IMR-90 (cell line): Measurements from ENCODE around the gene SLC25A25. TPM values are rescaled to one million over a fixed set of nuclear protein-coding genes. Genes with fewer than 3 reads are reported as not detected.

ENCODE experiments used
- ATAC-seq: fragments of 200-7000 bp; cut with Tn5 transposase; 2 replicates; pipeline ENCODE4 v1.9.1; 2020; ENCODE audit warnings: low read depth, mild to moderate bottlenecking, moderate library complexity
- BruUV-seq: library from RNA; stranded (reverse); fragments of 400-500 nt; replicated peaks from 2 replicates; lab custom pipeline; 2021; lab: Mats Ljungman, UMichigan
- CTCF ChIA-PET: fragments of 300-600 bp; formaldehyde crosslinking; extraction: SDS; loops from one replicate; lab custom pipeline; 2021; ENCODE audit warnings: antibody characterized with exemption; lab: Yijun Ruan, JAX
- POLR2A ChIA-PET: fragments of 300-600 bp; sonication (Branson Sonifier 250); formaldehyde crosslinking; loops from one replicate; lab custom pipeline; 2022; ENCODE audit warnings: antibody characterized with exemption; ENCODE audit not compliant: unreplicated experiment; lab: Charles Lee
- DNase-seq: peaks from one replicate; pipeline ENCODE4 v3.0.0; 2013
- H2AFZ ChIP-seq: replicated peaks from 2 replicates; pipeline ENCODE3; 2013; ENCODE audit warnings: low read length, mild to moderate bottlenecking; ENCODE audit not compliant: poor library complexity
- H2AK5ac ChIP-seq: 2 replicates; pipeline ENCODE4 v1.6.1; 2013; ENCODE audit warnings: low read depth, low read length, inconsistent platforms
- H2AK9ac ChIP-seq: replicated peaks from 2 replicates; pipeline ENCODE3; 2013; ENCODE audit warnings: mild to moderate bottlenecking, low read depth, low read length, moderate library complexity; ENCODE audit not compliant: poor library complexity
- H2BK120ac ChIP-seq: 2 replicates; pipeline ENCODE4 v1.6.1; 2013; ENCODE audit warnings: low read depth, low read length, inconsistent platforms
- H2BK15ac ChIP-seq: 3 replicates; pipeline ENCODE4 v1.6.1; 2013; ENCODE audit warnings: low read depth, low read length, inconsistent platforms
- H2BK20ac ChIP-seq: 2 replicates; pipeline ENCODE4 v1.6.1; 2013; ENCODE audit warnings: low read depth, mild to moderate bottlenecking, inconsistent platforms, low read length, moderate library complexity
- H2BK5ac ChIP-seq: 2 replicates; pipeline ENCODE4 v1.6.1; 2013; ENCODE audit warnings: mild to moderate bottlenecking, low read depth, low read length, inconsistent platforms; ENCODE audit not compliant: poor library complexity, severe bottlenecking
- H3K14ac ChIP-seq: replicated peaks from 2 replicates; pipeline ENCODE4 v1.6.1; 2013; ENCODE audit warnings: low read depth, low read length, inconsistent platforms
- H3K18ac ChIP-seq: 2 replicates; pipeline ENCODE4 v1.6.1; 2013; ENCODE audit warnings: low read depth, low read length, control low read depth
- H3K23ac ChIP-seq: 2 replicates; pipeline ENCODE4 v1.6.1; 2013; ENCODE audit warnings: low read depth, low read length, inconsistent platforms
- H3K27ac ChIP-seq: 2 replicates; pipeline ENCODE4 v1.5.1; 2013; ENCODE audit warnings: mild to moderate bottlenecking, control low read depth, low read length; ENCODE audit not compliant: insufficient read depth
- H3K27me3 ChIP-seq: 2 replicates; pipeline ENCODE4 v1.6.1; 2013; ENCODE audit warnings: low read length; ENCODE audit not compliant: control insufficient read depth, insufficient read depth
- H3K36me3 ChIP-seq: 2 replicates; pipeline ENCODE4 v1.6.1; 2013; ENCODE audit warnings: low read length, mixed read lengths; ENCODE audit not compliant: control insufficient read depth, insufficient read depth
- H3K4ac ChIP-seq: 2 replicates; pipeline ENCODE4 v1.6.1; 2013; ENCODE audit warnings: low read depth, low read length, inconsistent platforms
- H3K4me1 ChIP-seq: 2 replicates; pipeline ENCODE4 v1.6.1; 2013; ENCODE audit warnings: low read length, mixed read lengths; ENCODE audit not compliant: control insufficient read depth, insufficient read depth
- H3K4me2 ChIP-seq: 2 replicates; pipeline ENCODE4 v1.6.1; 2013; ENCODE audit warnings: low read depth, mild to moderate bottlenecking, control low read depth, low read length, moderate library complexity
- H3K4me3 ChIP-seq: 2 replicates; pipeline ENCODE4 v1.5.1; 2013; ENCODE audit warnings: low read depth, mild to moderate bottlenecking, control low read depth, low read length, moderate library complexity; ENCODE audit not compliant: insufficient read depth
- H3K56ac ChIP-seq: 2 replicates; pipeline ENCODE4 v1.6.1; 2013; ENCODE audit warnings: low read length, inconsistent platforms; ENCODE audit not compliant: insufficient read depth; ENCODE audit errors: extremely low read depth
- H3K79me1 ChIP-seq, 2 experiments: 2 replicates each; pipeline ENCODE4 v1.6.1; 2013; ENCODE audit warnings: low read length in 2 of 2, inconsistent platforms in 1 of 2, low read depth in 1 of 2
- H3K9ac ChIP-seq: 2 replicates; pipeline ENCODE4 v1.6.1; 2013; ENCODE audit warnings: low read depth, low read length, control low read depth
- H3K9me1 ChIP-seq: 2 replicates; pipeline ENCODE4 v1.6.1; 2013; ENCODE audit warnings: low read length, inconsistent platforms; ENCODE audit not compliant: insufficient read depth
- H3K9me3 ChIP-seq: 2 replicates; pipeline ENCODE4 v1.6.1; 2013; ENCODE audit warnings: low read length; ENCODE audit not compliant: control insufficient read depth, insufficient read depth
- H4K20me1 ChIP-seq: 2 replicates; pipeline ENCODE4 v1.6.1; 2013; ENCODE audit warnings: low read length, inconsistent platforms; ENCODE audit not compliant: insufficient read depth
- H4K5ac ChIP-seq: 2 replicates; pipeline ENCODE4 v1.6.1; 2013; ENCODE audit warnings: mild to moderate bottlenecking, low read depth, low read length, control low read depth
- H4K8ac ChIP-seq, 2 experiments: 2 replicates each; pipeline ENCODE4 v1.6.1; 2013; ENCODE audit warnings: low read depth in 2 of 2, low read length in 2 of 2, control low read depth in 1 of 2, inconsistent platforms in 1 of 2
- H4K91ac ChIP-seq: 2 replicates; pipeline ENCODE4 v1.6.1; 2013; ENCODE audit warnings: low read depth, low read length, inconsistent platforms; ENCODE audit not compliant: insufficient read depth
- BHLHE40 ChIP-seq: fragments of 150-350 bp; IDR thresholded peaks from 2 replicates; pipeline ENCODE4 v1.6.1; 2016; ENCODE audit warnings: mild to moderate bottlenecking, low read depth, low read length
- CEBPB ChIP-seq: IDR thresholded peaks from 2 replicates; pipeline ENCODE4 v1.6.1; 2012; ENCODE audit warnings: low read depth, low read length, improper control_type of control experiment
- CHD1 ChIP-seq: IDR thresholded peaks from 2 replicates; pipeline ENCODE4 v1.6.1; 2012; ENCODE audit warnings: low read depth, low read length, improper control_type of control experiment
- CTCF ChIP-seq: conservative IDR thresholded peaks from 2 replicates; pipeline ENCODE4 v1.5.1; 2012; ENCODE audit warnings: mild to moderate bottlenecking, low read depth, low read length, improper control_type of control experiment
- ELK1 ChIP-seq: fragments of 150-350 bp; IDR thresholded peaks from 2 replicates; pipeline ENCODE4 v1.6.1; 2016; ENCODE audit warnings: low read depth, mild to moderate bottlenecking, low read length, moderate library complexity, borderline replicate concordance
- FOS ChIP-seq: fragments of 150-350 bp; IDR thresholded peaks from 2 replicates; pipeline ENCODE4 v1.6.1; 2016; ENCODE audit warnings: low read depth, low read length
- MAFK ChIP-seq: IDR thresholded peaks from 2 replicates; pipeline ENCODE4 v1.6.1; 2012; ENCODE audit warnings: low read depth, low read length, improper control_type of control experiment
- MAZ ChIP-seq: IDR thresholded peaks from 2 replicates; pipeline ENCODE4 v1.6.1; 2012; ENCODE audit warnings: low read depth, mild to moderate bottlenecking, low read length, improper control_type of control experiment, moderate library complexity, borderline replicate concordance
- MXI1 ChIP-seq: IDR thresholded peaks from 2 replicates; pipeline ENCODE4 v1.6.1; 2012; ENCODE audit warnings: low read depth, mild to moderate bottlenecking, low read length, moderate library complexity, borderline replicate concordance
- NFE2L2 ChIP-seq: fragments of 150-350 bp; IDR thresholded peaks from 2 replicates; pipeline ENCODE4 v1.6.1; 2016; ENCODE audit warnings: low read depth, mild to moderate bottlenecking, low read length
- POLR2A ChIP-seq: IDR thresholded peaks from 2 replicates; pipeline ENCODE4 v1.6.1; 2012; ENCODE audit warnings: mild to moderate bottlenecking, low read depth, low read length
- RAD21 ChIP-seq: IDR thresholded peaks from 2 replicates; pipeline ENCODE4 v1.6.1; 2012; ENCODE audit warnings: low read length, improper control_type of control experiment
- RCOR1 ChIP-seq: IDR thresholded peaks from 2 replicates; pipeline ENCODE4 v1.6.1; 2012; ENCODE audit warnings: mild to moderate bottlenecking, low read length, improper control_type of control experiment; ENCODE audit not compliant: insufficient replicate concordance
- RFX5 ChIP-seq: IDR thresholded peaks from 2 replicates; pipeline ENCODE4 v1.8.0; 2012; ENCODE audit warnings: low read depth, mild to moderate bottlenecking, low read length, moderate library complexity
- SMC3 ChIP-seq: fragments of 150-350 bp; IDR thresholded peaks from 2 replicates; pipeline ENCODE4 v1.6.1; 2016; ENCODE audit warnings: low read depth, mild to moderate bottlenecking, antibody characterized with exemption, low read length, moderate library complexity
- USF2 ChIP-seq: fragments of 150-350 bp; IDR thresholded peaks from 2 replicates; pipeline ENCODE4 v1.6.1; 2017; ENCODE audit warnings: mild to moderate bottlenecking, antibody characterized with exemption, low read length, low read depth
- WGBS, 2 experiments: methylation state at CpG; one replicate each; pipeline versions ENCODE4 v1.1.5 to v1.1.7; 2013; ENCODE audit warnings: missing lambda C conversion rate in 2 of 2; ENCODE audit not compliant: insufficient read length in 1 of 2; ENCODE audit errors: extremely low coverage in 2 of 2; 5-methylcytosine and 5-hydroxymethylcytosine counted together
- dilution Hi-C: fragments of 300-500 bp; cut with HindIII; formaldehyde crosslinking; loops from one replicate; pipeline ENCODE4 v1.14.3; 2018; ENCODE audit warnings: low sequenced_read_pairs; ENCODE audit not compliant: unreplicated experiment
- in situ Hi-C: fragments of 300-500 bp; cut with MboI; formaldehyde crosslinking; loops from 3 replicates; pipeline ENCODE4 v1.14.3; 2019; ENCODE audit warnings: low sequenced_read_pairs, inconsistent platforms, mixed read lengths
- intact Hi-C: fragments of 100-400 bp; cut with micrococcal nuclease; formaldehyde crosslinking; loops from 2 replicates; pipeline ENCODE4 v1.10.0; 2022
- polyA plus RNA-seq, 3 experiments: library from polyadenylated mRNA; depleted of rRNA; stranded (reverse); fragments of >200 nt; gene quantifications; 2 replicates each; pipeline ENCODE4 v1.2.3, GENCODE V29; 2012; ENCODE audit warnings: low replicate concordance in 1 of 3
- total RNA-seq: library from RNA; depleted of rRNA; stranded (reverse); fragments of >200 nt; gene quantifications from 2 replicates; pipeline ENCODE4 v1.2.3, GENCODE V29; 2012

The SLC25A25 gene
- total and polyA plus RNA-seq, 2 of the 4 experiments (the other 2 are of a cell fraction), result 14.0 to 17.9 TPM

GRCh38 chr9:128145536-128145935 lies 77.5 kb downstream of the SLC25A25 start:
- H2BK120ac ChIP-seq, result no peak overlapping the region
- H3K23ac ChIP-seq, result no peak overlapping the region
- no peaks in the 10 kb centered on the region for H3K4me1 ChIP-seq
- no peak overlapping the region for H4K5ac ChIP-seq
- peaks cover 8% of the 10 kb centered on the region; the same call in 1 of the 2 replicates for H3K27me3 ChIP-seq
- H3K56ac ChIP-seq, result no peak overlapping the region
- BruUV-seq, result no TSS peak
- H2AK9ac ChIP-seq, result no peak overlapping the region
- no peaks in the 10 kb centered on the region for H3K79me1 ChIP-seq
- ChIA-PET POLR2A (no interaction called here), CTCF (no interaction called here)
- dilution Hi-C loops, result no loop called here
- 0 out of 2 replicates have a peak, but pooled peaks cover 2% of the 10 kb centered on the region for H3K9me1 ChIP-seq
- no peak overlapping the region for H3K9ac ChIP-seq
- no peak for ATAC-seq
- no peak overlapping the region for H2BK15ac ChIP-seq
- no peak overlapping the region; the same call in 1 of the 2 replicates for H3K4ac ChIP-seq
- DNase-seq, result no peak
- no peak overlapping the region for H3K4me3 ChIP-seq
- no peak overlapping the region for H4K8ac ChIP-seq
- no peak overlapping the region for H3K14ac ChIP-seq
- no peak overlapping the region for H2BK20ac ChIP-seq
- H3K4me2 ChIP-seq, result no peak overlapping the region
- no peak overlapping the region for H3K27ac ChIP-seq
- no peaks in the 10 kb centered on the region for H3K36me3 ChIP-seq
- 90% methylated on average over 2 of the region's 8 CpGs; no CpG with 5 or more reads in 1 of the 2 experiments for WGBS, 2 experiments
- in situ Hi-C loops, result no loop called here
- H3K9me3 ChIP-seq, result no peaks in the 10 kb centered on the region
- H4K20me1 ChIP-seq, result no peaks in the 10 kb centered on the region; the same call in 1 of the 2 replicates
- H4K91ac ChIP-seq, result no peak overlapping the region
- no peak overlapping the region for H3K18ac ChIP-seq
- no peak overlapping the region for H2AFZ ChIP-seq
- no peak for TF ChIP-seq MAZ
- no peak for TF ChIP-seq ELK1
- no peak for TF ChIP-seq BHLHE40
- no peak for TF ChIP-seq SMC3
- no peak for TF ChIP-seq NFE2L2
- no peak for TF ChIP-seq USF2
- TF ChIP-seq MAFK, result no peak
- no peak for TF ChIP-seq RFX5
- no peak for TF ChIP-seq CEBPB
- TF ChIP-seq RAD21, result no peak
- TF ChIP-seq POLR2A, result no peak
- TF ChIP-seq CTCF, result no peak
- no peak for TF ChIP-seq CHD1
- no peak for TF ChIP-seq MXI1
- no peak for TF ChIP-seq FOS
- no peak for TF ChIP-seq RCOR1
- H2BK5ac ChIP-seq, result no peak overlapping the region
- H2AK5ac ChIP-seq, result no peak overlapping the region
- intact Hi-C loops, result no loop called here
